KBM-7 (cell line): ENCODE data around the gene FFAR1.
"Not testable (repeated sequence)": the region's sequence is repeated elsewhere in the genome, so short reads cannot be mapped to it uniquely, and the experiment has no call there.

ENCODE experiments used
- DNase-seq: peaks from one replicate; pipeline ENCODE4 v3.0.0-alpha.2; 2015
- in situ Hi-C: fragments of 300-500 bp; cut with MboI; formaldehyde crosslinking; loops from 2 replicates; pipeline ENCODE4 v1.14.3; 2020; ENCODE audit warnings: low sequenced_read_pairs, low pct_unique_long_range_greater_than_20kb, mixed read lengths

FFAR1 gene

GRCh38 chr19:35378356-35378755, 30.7 kb downstream of the FFAR1 start:
- in situ Hi-C loops = no loop called here
- no peak for DNase-seq

DNA sequence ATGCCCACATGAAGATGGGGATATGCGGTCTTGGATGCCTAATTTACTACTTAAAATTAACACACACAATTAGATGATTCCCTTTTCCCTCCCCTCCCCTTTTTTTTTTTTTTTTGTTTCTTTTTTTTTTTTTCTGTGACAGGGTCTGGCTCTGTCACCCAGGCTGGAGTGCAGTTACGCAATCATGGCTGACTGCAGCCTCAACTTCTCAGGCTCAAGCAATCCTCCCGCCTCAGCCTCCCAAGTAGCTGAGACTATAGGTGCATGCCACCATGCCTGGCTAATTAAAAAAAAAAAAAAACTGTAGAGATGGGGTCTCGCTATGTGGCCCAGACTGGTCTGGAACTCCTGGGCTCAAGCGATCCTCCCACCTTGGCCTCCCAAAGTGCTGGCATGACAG, 31.8 kb downstream of the FFAR1 start:
- DNase-seq, in situ Hi-C loops: not testable (repeated sequence)

GRCh38 chr19:35379992-35380391, 32.3 kb downstream of the FFAR1 start:
- in situ Hi-C loops = no loop called here
- no peak for DNase-seq

GRCh38 chr19:35380450-35381124, 32.9 kb downstream of the FFAR1 start:
- no peak for DNase-seq
- in situ Hi-C loops = no loop called here

- DNase-seq = no peak
- in situ Hi-C loops = no loop called here
These were observed 33.6 kb downstream of the FFAR1 start for GRCh38 chr19:35381318-35381717.

- no peak for DNase-seq
- in situ Hi-C loops = no loop called here
These were observed 34.2 kb downstream of the FFAR1 start for GRCh38 chr19:35381926-35382325.

GRCh38 chr19:35383536-35383935, 35.8 kb downstream of the FFAR1 start:
- no peak for DNase-seq
- in situ Hi-C loops = no loop called here

- DNase-seq = no peak
- in situ Hi-C loops = no loop called here
These were observed 40.8 kb downstream of the FFAR1 start for GRCh38 chr19:35388277-35389054.

DNA sequence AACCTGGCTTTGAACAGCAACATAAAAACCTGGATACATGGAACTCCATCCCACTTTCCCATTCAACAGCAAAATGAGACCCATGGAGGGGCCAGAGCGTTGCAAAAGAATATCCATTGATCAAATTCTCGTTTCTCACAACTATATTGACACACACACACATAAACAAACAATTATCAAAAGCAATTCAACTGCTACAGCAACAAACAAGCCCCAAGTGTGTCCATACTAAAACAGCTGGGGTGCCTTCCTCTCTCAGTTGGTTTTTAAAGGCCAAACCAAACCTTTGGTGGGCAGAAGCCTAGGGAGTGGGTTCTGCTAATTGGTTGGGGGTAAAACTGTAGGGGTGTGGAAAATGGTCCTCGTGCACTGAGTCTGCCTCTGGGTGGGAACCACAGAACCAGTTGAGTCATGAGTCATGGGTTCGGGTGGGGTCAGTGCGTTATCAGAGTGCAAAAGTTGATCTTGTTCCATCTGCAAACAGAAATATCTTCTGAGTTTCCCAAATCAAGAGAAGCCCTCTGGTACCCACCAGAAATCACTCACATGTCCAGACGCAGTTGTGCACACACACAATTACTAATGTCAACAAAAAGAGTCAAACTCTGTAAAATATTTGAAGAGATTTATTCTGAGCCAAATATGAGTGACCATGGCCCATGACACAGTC, 41.6 kb downstream of the FFAR1 start:
- DNase-seq = no peak
- in situ Hi-C loops = no loop called here

DNA sequence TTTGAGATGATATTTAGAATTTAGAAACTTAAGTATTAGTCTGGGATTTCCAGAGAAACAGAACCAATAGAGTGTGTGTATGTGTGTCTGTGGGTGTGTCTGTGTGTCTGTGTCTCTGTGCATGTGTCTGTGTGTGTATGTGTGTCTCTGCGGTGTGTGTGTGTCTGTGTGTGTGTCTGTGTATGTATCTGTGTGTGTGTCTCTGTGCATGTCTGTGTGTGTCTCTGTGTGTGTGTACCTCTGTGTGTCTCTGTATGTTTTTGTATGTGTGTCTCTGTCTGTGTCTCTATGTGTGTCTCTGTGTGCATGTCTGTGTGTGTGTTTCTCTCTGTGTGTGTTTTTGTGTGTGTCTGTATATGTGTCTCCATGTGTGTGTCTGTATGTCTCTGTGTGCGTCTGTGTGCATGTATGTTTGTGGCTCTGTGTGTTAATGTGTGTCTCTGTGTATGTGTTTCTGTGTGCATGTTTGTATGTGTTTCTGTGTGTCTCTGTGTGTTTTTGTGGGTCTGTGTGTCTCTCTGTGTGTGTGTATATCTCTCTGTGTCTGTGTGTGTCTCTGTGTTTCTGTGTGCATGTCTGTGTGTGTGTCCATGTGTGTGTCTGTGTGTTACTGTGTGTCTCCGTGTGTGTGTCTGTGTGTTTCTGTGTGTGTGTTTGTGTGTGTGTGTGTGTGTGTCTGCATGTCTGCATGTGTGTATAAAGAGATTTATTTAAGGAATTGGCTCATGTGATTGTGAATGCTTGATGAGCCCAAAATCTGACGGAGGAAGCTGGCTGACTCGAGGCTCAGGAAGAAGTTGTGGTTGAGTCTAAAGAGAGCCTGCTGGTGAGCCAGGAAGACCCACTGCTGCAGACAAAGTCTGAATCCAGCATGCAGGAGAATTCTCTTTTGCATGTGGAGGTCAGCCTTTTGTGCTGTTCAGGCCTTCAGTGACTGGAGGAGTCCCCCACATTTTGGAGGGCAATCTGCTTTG, 45.3 kb downstream of the FFAR1 start:
- DNase-seq = no peak
- in situ Hi-C loops = no loop called here

GRCh38 chr19:35395382-35396199, 47.9 kb downstream of the FFAR1 start:
- in situ Hi-C loops = no loop called here
- no peak for DNase-seq

DNA sequence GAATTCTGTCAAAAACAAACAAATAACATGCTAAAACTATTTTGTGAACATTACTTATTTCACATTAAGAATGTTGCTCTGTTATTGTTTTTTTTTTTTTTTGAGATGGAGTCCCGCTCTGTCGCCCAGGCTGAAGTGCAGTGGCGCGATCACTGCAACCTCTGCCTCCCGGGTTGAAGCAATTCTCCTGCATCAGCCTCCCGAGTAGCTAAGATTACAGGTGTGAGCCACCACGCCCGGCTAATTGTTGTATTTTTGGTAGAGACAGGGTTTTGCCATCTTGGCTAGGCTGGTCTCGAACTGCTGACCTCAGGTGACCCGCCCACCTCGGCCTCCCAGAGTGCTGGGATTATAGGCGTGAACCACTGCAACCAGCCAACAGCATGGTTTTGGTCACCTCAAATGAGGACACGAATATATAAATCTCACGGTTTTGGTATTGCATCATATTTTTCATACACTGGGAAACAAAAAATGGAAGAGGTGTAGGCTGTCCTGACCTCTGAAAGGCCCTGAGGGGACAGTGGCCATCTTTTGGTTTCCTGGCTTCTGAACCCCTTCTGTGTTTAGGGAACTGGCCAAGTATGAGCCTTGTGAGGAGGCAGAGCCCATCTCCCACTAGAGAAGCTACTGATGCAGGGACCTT, 48.7 kb downstream of the FFAR1 start:
- in situ Hi-C loops = no loop called here
- no peak for DNase-seq

DNA sequence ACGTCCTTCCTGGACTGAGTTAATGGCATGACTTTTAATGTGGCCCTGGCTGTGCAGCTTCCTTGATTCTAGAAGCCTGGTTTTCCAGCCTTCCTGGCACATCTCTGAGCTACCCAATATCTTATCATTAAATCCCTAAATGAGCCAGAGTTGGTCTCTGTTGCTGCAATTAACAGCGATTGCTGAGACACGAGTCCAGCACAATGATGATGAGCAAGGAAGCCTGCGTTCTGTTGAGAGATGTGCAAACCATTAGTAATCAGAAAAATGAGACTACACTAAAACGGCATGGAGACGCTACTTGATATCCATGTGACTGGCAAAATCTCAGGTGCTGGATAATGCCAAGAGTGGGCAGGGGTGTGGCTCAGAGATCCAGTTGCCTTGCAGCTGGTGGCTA, 49.4 kb downstream of the FFAR1 start:
- in situ Hi-C loops = no loop called here
- DNase-seq = no peak
